C4-2B (cell line): ENCODE data around the gene SLC9A6.

Experiments used
- H3K27ac ChIP-seq: fragments of 450-650 bp; 2 replicates; pipeline ENCODE4 v1.5.1; 2017
- ZFX ChIP-seq: fragments of 450-650 bp; IDR thresholded peaks from 2 replicates; pipeline ENCODE4 v1.6.1; 2017
- TF ChIP-seq, protein P1 (sequence below): fragments of 450-650 bp; conservative IDR thresholded peaks from 2 replicates; pipeline ENCODE4 v1.5.1; 2017; ENCODE audit warnings: mild to moderate bottlenecking

The SLC9A6 gene

GRCh38 chrX:135985973-135986310, 707 bp downstream of the SLC9A6 start:
- TF ChIP-seq, protein P1, sequence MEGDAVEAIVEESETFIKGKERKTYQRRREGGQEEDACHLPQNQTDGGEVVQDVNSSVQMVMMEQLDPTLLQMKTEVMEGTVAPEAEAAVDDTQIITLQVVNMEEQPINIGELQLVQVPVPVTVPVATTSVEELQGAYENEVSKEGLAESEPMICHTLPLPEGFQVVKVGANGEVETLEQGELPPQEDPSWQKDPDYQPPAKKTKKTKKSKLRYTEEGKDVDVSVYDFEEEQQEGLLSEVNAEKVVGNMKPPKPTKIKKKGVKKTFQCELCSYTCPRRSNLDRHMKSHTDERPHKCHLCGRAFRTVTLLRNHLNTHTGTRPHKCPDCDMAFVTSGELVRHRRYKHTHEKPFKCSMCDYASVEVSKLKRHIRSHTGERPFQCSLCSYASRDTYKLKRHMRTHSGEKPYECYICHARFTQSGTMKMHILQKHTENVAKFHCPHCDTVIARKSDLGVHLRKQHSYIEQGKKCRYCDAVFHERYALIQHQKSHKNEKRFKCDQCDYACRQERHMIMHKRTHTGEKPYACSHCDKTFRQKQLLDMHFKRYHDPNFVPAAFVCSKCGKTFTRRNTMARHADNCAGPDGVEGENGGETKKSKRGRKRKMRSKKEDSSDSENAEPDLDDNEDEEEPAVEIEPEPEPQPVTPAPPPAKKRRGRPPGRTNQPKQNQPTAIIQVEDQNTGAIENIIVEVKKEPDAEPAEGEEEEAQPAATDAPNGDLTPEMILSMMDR, result no peak
- TF ChIP-seq ZFX, result no peak
- peak overlapping the region; percentile 64 for H3K27ac ChIP-seq

- TF ChIP-seq ZFX, result no peak
- TF ChIP-seq, protein P1, result no peak
- no peak overlapping the region for H3K27ac ChIP-seq
These were observed 3.0 kb downstream of the SLC9A6 start for GRCh38 chrX:135988245-135988644.

- TF ChIP-seq ZFX, result no peak
- TF ChIP-seq, protein P1, result no peak
- no peak overlapping the region for H3K27ac ChIP-seq
These were observed 29.8 kb downstream of the SLC9A6 start for GRCh38 chrX:136015016-136015415.

GRCh38 chrX:136016881-136017280, 31.6 kb downstream of the SLC9A6 start:
- TF ChIP-seq, protein P1, result no peak
- TF ChIP-seq ZFX, result no peak
- H3K27ac ChIP-seq, result no peak overlapping the region

DNA sequence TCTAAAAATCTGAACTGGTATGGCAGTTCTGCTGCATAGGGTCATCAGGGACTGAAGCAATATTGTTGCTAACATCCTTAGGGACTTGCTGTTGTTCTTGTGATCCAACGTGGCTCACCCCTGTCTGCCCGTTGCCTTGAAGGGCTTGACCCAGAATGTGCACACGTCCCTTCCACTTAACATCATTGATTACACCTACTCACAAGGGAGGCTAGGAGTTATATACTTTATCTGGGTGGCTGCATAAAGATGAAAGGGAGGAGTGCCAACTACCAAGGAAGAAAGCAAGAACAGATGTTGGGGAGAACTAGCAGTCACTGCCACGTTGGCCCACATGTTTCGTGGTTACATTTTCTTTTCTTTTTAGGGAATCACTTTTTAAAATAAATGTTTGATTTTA, 34.0 kb downstream of the SLC9A6 start:
- TF ChIP-seq, protein P1, result no peak
- no peak for TF ChIP-seq ZFX
- H3K27ac ChIP-seq, result no peak overlapping the region

- TF ChIP-seq, protein P1, result no peak
- TF ChIP-seq ZFX, result no peak
- H3K27ac ChIP-seq, result no peak overlapping the region
These were observed 35.9 kb downstream of the SLC9A6 start for GRCh38 chrX:136021160-136021559.

DNA sequence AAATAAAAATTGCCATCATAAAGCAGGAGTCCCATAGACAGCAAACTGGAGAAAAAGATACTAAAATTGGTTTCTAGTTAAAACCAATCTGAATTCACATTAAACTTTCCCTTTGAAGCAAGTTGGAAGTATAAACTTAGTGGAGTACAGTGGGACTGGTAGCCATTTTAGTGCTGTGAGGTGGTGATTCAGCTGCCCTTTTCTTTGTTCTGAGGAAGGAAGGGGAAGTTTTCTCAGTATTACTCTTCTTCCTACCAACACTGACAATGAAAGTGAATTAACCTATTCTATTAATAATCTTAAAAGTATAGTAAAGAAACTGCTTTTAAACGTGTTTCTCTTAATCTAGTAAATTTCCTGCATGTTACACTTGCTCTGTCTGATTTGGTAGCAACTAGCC, 36.7 kb downstream of the SLC9A6 start:
- no peak overlapping the region for H3K27ac ChIP-seq

More for the DNA sequence above, 36.7 kb downstream of the SLC9A6 start:
- no peak for TF ChIP-seq ZFX
- TF ChIP-seq, protein P1, result no peak
